ENCODE results near the gene CCDC182. TPM values are rescaled to one million over a fixed set of nuclear protein-coding genes. Genes with fewer than 3 reads are reported as not detected.

The CCDC182 gene
- total RNA-seq, 1 donor from 2014 or later = not detected

DNA sequence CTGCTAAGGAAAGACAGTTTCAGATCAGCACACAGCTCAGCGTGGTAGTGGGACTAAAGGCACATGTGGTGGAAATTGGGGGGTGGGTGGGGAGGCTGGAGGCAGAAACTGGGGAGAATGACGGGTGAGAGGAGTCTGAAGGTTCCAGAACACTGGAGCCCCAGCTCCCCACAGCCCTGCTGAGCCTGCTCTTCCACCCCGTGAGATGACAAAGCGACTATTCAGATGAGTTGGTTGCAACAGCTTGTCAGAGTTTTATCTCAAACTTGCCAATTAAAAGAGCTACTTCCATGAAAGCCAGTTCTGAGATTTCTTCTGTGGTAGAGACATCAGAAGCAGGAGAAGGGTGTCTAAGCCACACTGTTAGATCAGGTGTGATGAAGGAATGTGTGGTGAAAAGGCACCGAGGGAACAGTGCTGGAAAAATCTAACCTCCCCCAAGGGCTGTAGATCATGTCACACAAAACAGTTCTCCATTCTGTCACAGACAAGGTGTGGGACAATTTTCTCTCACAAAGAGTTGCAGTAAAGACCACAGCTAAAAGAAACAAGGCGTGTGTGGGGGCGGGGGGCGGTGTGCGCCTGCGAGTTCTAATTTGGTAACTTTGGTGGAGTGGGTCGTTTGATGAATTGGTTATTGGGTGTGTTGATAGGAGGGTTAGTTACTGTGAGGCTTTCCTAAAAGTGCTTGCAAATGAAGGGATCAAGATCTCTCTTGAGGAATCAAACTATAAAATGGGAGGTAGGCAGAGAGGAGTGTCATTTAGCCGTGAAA, 39.0 kb downstream of the CCDC182 start:
- H3K9me3 Mint-ChIP-seq = no peaks in the 10 kb centered on the region
- no peak overlapping the region for H3K4me3 Mint-ChIP-seq
- TF ChIP-seq, protein P1, sequence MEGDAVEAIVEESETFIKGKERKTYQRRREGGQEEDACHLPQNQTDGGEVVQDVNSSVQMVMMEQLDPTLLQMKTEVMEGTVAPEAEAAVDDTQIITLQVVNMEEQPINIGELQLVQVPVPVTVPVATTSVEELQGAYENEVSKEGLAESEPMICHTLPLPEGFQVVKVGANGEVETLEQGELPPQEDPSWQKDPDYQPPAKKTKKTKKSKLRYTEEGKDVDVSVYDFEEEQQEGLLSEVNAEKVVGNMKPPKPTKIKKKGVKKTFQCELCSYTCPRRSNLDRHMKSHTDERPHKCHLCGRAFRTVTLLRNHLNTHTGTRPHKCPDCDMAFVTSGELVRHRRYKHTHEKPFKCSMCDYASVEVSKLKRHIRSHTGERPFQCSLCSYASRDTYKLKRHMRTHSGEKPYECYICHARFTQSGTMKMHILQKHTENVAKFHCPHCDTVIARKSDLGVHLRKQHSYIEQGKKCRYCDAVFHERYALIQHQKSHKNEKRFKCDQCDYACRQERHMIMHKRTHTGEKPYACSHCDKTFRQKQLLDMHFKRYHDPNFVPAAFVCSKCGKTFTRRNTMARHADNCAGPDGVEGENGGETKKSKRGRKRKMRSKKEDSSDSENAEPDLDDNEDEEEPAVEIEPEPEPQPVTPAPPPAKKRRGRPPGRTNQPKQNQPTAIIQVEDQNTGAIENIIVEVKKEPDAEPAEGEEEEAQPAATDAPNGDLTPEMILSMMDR (IDR thresholded peaks at IDR 0.05; ENCODE audit: unreplicated experiment) = no peak
- H3K36me3 Mint-ChIP-seq = no peaks in the 10 kb centered on the region
- no peak for DNase-seq (ENCODE audit: low spot score in 2 of 2, unreplicated experiment in 2 of 2)
- H3K27me3 Mint-ChIP-seq (ENCODE audit: low read depth) = no peaks in the 10 kb centered on the region
- H3K27ac Mint-ChIP-seq = no peak overlapping the region
- H3K4me1 Mint-ChIP-seq = peaks cover 27% of the 10 kb centered on the region

DNA sequence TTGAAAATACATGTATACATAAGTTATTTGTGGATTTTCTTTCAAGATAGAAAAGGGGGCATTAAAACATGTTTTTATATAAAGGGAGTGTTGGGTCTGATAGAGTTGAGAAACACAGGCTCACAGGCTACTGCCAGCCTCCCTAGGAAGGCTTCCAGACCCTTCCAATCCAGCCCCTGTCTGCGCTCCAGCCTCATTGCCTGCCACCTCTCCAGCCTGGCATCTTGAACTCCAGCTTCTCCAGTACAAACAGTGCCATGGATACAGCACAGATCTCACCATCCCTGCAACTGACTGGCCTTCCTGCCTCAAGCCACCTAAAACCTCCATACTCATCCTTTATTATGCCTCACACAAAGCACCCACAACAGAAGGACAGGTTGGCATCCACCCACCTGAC, 40.7 kb downstream of the CCDC182 start:
- TF ChIP-seq, protein P1 (IDR thresholded peaks at IDR 0.05; ENCODE audit: unreplicated experiment) = no peak
- Mint-ChIP-seq H3K9me3 (no peaks in the 10 kb centered on the region), H3K27me3 (ENCODE audit: low read depth) (no peaks in the 10 kb centered on the region), H3K4me3 (no peak overlapping the region), H3K27ac (no peak overlapping the region), H3K4me1 (peaks cover 39% of the 10 kb centered on the region), H3K36me3 (no peaks in the 10 kb centered on the region)
- no peak for DNase-seq (ENCODE audit: low spot score in 2 of 2, unreplicated experiment in 2 of 2)

DNA sequence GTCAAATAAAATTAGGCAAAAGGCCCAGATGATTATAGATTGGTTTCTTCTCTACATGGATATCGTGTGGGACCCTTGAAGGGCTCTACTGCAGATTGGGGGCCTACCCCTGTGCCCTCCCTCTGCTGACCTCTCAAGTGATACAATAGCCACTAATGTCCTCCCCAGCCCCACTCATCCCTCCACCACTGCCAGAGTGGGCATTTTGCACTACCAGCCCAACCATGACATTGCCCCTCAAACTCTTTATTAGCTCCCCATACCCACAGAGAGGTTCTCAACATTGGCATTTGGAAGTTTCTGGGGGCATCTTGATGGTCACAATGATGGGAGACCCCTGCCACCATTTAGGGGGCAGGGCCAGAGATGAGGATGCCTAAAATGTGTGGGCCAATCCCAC, 41.8 kb downstream of the CCDC182 start:
- H3K9me3 Mint-ChIP-seq = no peaks in the 10 kb centered on the region
- no peak overlapping the region for H3K27ac Mint-ChIP-seq
- H3K27me3 Mint-ChIP-seq (ENCODE audit: low read depth) = no peaks in the 10 kb centered on the region
- H3K4me1 Mint-ChIP-seq = peaks cover 37% of the 10 kb centered on the region
- no peaks in the 10 kb centered on the region for H3K36me3 Mint-ChIP-seq
- TF ChIP-seq, protein P1 (IDR thresholded peaks at IDR 0.05; ENCODE audit: unreplicated experiment) = no peak
- no peak for DNase-seq (ENCODE audit: low spot score in 2 of 2, unreplicated experiment in 2 of 2)
- no peak overlapping the region for H3K4me3 Mint-ChIP-seq

DNA sequence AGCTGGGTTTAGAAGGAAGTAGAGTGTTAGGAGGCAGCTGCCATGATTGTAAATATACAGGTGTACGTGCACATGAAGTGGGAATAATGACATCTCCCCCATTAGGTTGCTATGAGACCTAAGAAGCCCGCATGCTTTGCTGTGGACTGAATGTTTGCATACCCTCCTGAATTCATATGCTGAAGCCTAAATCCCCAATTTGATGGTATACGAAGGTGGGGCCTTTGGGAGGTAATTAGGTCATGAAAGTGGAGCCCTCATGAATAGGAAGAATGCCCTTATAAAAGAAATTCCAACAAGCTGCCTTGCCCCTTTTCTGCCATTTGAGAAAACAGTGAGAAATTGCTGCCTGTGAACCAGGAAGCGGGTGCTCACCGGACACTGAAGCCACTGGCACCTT, 44.0 kb downstream of the CCDC182 start:
- Mint-ChIP-seq H3K9me3 (peaks cover 2% of the 10 kb centered on the region), H3K4me1 (peaks cover 20% of the 10 kb centered on the region), H3K36me3 (no peaks in the 10 kb centered on the region), H3K27ac (no peak overlapping the region), H3K27me3 (ENCODE audit: low read depth) (no peaks in the 10 kb centered on the region), H3K4me3 (no peak overlapping the region)
- TF ChIP-seq, protein P1 (IDR thresholded peaks at IDR 0.05; ENCODE audit: unreplicated experiment) = no peak
- DNase-seq (ENCODE audit: low spot score in 2 of 2, unreplicated experiment in 2 of 2) = no peak

DNA sequence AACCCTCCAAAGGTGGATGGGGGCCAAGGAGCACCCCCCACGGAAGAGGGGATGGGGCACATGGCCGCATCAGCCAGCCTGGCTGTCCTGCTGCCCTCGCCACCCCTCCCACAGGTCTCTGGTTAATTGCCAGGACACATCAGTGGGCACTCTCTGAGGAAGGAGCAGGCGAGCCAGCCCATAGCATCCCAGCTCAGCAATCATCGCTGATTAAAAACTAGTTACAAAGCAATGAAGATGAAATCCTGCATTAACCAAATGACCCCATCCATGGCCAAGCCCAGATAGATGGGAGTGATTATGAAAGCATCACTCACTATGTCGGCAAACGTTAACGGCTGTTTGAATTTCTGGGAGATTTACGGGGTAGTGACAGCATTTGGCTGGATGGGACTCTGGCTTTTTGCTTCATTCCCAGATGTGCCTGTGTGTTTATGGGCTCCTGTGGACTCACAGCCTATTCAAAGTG, 45.3 kb downstream of the CCDC182 start:
- H3K27ac Mint-ChIP-seq = peak overlapping the region; percentile 35
- no peak for DNase-seq (ENCODE audit: low spot score in 2 of 2, unreplicated experiment in 2 of 2)
- H3K4me1 Mint-ChIP-seq = peaks cover 14% of the 10 kb centered on the region
- peaks cover 14% of the 10 kb centered on the region for H3K9me3 Mint-ChIP-seq
- H3K36me3 Mint-ChIP-seq = peaks cover 2% of the 10 kb centered on the region
- no peak overlapping the region for H3K4me3 Mint-ChIP-seq
- TF ChIP-seq, protein P1 (IDR thresholded peaks at IDR 0.05; ENCODE audit: unreplicated experiment) = no peak
- no peaks in the 10 kb centered on the region for H3K27me3 Mint-ChIP-seq (ENCODE audit: low read depth)

Measured in mesothelial cell of epicardium (in vitro differentiated cells).